Testis (tissue), 2 donors: ENCODE measurements around the gene INSC.

Experiments
- CTCF ChIP-seq, 3 experiments: fragments of 450-650 bp in 2 of 3; fragments of 200-600 bp in 1 of 3; sonication (generic) in 1 of 3; IDR thresholded peaks; one replicate each; pipeline ENCODE4 v1.5.1; 2016 to 2019; ENCODE audit warnings: antibody characterized with exemption in 3 of 3, mild to moderate bottlenecking in 2 of 3, moderate library complexity in 1 of 3
- POLR2A ChIP-seq: fragments of 450-650 bp; IDR thresholded peaks from one replicate; pipeline ENCODE4 v1.6.1; 2017; ENCODE audit warnings: antibody characterized with exemption, mild to moderate bottlenecking, moderate library complexity

GRCh38 chr11:15139958-15140659 is 25.4 kb downstream of the INSC start:
- TF ChIP-seq CTCF (IDR thresholded peaks at IDR 0.05) (no peak), POLR2A (no peak)
